ENCODE data around the gene ADK. TPM values are rescaled to one million over a fixed set of nuclear protein-coding genes. Genes with fewer than 3 reads are reported as not detected.

ADK gene
- polyA plus RNA-seq, 1 donor (not counting 4 experiments of a cell fraction or from before 2014, with no cell fraction given): 139 TPM

DNA sequence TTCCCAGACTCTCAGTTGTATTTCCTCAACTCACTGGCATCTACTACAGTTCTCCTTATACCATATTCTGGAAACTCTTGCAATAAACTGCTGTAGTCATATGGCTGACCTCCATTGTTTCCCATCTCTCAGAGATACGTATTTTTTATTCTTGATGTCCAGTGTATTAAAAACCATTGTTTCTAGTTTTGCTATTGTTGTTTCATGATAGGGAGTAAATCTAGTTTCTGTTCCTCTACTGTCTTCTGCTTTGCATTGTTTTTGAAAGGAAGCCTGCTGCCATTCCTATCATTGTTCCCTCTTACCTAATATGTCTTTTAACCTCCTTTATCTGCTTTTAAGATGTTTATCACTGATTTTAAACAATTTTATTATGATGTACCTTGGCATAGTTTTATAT is 255.0 kb downstream of the ADK start:
- Histone ChIP-seq H3K4me2 (ENCODE audit: control insufficient read depth, extremely low read depth, insufficient read depth, low read depth, low read length) (no peak overlapping the region), H3K36me3 (ENCODE audit: control insufficient read depth in 2 of 2, extremely low read depth in 1 of 2, insufficient read depth in 2 of 2, low read length in 2 of 2) (peaks cover 0 to 6% of the 10 kb centered on the region in 2 experiments), H3K4me3 (ENCODE audit: control insufficient read depth in 2 of 3, extremely low read depth in 1 of 3, insufficient read depth in 2 of 3, low read depth in 1 of 3, low read length in 3 of 3) (no peak overlapping the region), H3K9me1 (ENCODE audit: control insufficient read depth, extremely low read depth, insufficient read depth, low read length) (no peaks in the 10 kb centered on the region), H2AFZ (ENCODE audit: control insufficient read depth, low read length) (no peak overlapping the region), H3K79me2 (ENCODE audit: control insufficient read depth, insufficient read depth, low read length) (no peaks in the 10 kb centered on the region), H3K27me3 (ENCODE audit: control insufficient read depth, extremely low read depth, insufficient read depth, low read length) (no peaks in the 10 kb centered on the region), H4K20me1 (ENCODE audit: control insufficient read depth, extremely low read depth, insufficient read depth, low read length) (no peaks in the 10 kb centered on the region), H3K27ac (ENCODE audit: control insufficient read depth, insufficient read depth, low read length) (no peak overlapping the region), H3K4me1 (ENCODE audit: control insufficient read depth, extremely low read depth, insufficient read depth, low read length) (no peaks in the 10 kb centered on the region), H3K9me3 (ENCODE audit: control insufficient read depth, low read depth, low read length) (no peaks in the 10 kb centered on the region), H3K9ac (ENCODE audit: control insufficient read depth, extremely low read depth, insufficient read depth, low read length) (no peak overlapping the region)
- TF ChIP-seq, protein P1, sequence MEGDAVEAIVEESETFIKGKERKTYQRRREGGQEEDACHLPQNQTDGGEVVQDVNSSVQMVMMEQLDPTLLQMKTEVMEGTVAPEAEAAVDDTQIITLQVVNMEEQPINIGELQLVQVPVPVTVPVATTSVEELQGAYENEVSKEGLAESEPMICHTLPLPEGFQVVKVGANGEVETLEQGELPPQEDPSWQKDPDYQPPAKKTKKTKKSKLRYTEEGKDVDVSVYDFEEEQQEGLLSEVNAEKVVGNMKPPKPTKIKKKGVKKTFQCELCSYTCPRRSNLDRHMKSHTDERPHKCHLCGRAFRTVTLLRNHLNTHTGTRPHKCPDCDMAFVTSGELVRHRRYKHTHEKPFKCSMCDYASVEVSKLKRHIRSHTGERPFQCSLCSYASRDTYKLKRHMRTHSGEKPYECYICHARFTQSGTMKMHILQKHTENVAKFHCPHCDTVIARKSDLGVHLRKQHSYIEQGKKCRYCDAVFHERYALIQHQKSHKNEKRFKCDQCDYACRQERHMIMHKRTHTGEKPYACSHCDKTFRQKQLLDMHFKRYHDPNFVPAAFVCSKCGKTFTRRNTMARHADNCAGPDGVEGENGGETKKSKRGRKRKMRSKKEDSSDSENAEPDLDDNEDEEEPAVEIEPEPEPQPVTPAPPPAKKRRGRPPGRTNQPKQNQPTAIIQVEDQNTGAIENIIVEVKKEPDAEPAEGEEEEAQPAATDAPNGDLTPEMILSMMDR (optimal IDR thresholded peaks at IDR 0.05 in 1 of 3, IDR thresholded peaks at IDR 0.05 in 1 of 3, conservative IDR thresholded peaks at IDR 0.05 in 1 of 3; ENCODE audit: extremely low read depth in 1 of 3, insufficient read depth in 2 of 3, low read length in 3 of 3): no peak
- TF ChIP-seq EZH2 (IDR thresholded peaks at IDR 0.05; ENCODE audit: low read length): no peak
- FAIRE-seq: no peak
- dilution Hi-C loops (cut with MboI; ENCODE audit: extremely low pct_ligation_motif_present, low sequenced_read_pairs): no loop called here
- DNase-seq (ENCODE audit: low read depth, low spot score): no peak

DNA sequence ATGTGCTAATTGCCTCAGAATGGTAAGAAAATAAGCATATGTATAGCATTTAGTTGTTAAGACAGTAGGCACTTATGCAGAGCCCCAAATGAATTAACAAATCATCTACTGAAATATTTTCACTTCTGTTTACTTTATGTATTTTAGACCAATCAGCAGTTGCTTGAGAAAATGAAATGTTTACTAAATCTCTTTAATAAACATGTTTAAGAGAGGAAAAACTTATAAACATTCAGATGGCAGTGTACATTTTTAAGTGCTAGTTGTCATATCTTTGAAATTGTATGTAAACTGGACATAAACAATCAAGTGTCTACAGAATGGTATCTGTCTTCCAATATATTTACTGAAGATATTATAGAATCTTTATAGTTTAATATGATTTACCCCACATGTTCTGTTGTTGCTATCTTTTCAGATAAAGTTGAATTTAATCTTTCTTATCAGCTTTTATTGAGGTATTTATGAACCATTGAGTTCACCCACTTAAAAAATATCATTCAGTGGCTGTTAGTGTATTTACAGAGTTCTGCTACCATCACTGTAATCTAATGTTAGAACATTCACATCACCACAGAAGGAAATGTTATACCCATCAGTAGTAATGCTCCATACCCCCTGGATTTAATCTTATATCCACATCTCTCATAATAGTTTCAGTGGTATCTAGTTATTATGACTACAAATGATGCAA is 264.3 kb downstream of the ADK start:
- no peak overlapping the region for H3K4me3 ChIP-seq (ENCODE audit: control insufficient read depth in 2 of 3, extremely low read depth in 1 of 3, insufficient read depth in 2 of 3, low read depth in 1 of 3, low read length in 3 of 3)
- H3K27me3 ChIP-seq (ENCODE audit: control insufficient read depth, extremely low read depth, insufficient read depth, low read length): no peaks in the 10 kb centered on the region
- H2AFZ ChIP-seq (ENCODE audit: control insufficient read depth, low read length): no peak overlapping the region
- no peaks in the 10 kb centered on the region for H3K9me3 ChIP-seq (ENCODE audit: control insufficient read depth, low read depth, low read length)
- H3K36me3 ChIP-seq (ENCODE audit: control insufficient read depth in 2 of 2, extremely low read depth in 1 of 2, insufficient read depth in 2 of 2, low read length in 2 of 2): peaks cover 0 to 2% of the 10 kb centered on the region in 2 experiments
- TF ChIP-seq, protein P1 (optimal IDR thresholded peaks at IDR 0.05 in 1 of 3, IDR thresholded peaks at IDR 0.05 in 1 of 3, conservative IDR thresholded peaks at IDR 0.05 in 1 of 3; ENCODE audit: extremely low read depth in 1 of 3, insufficient read depth in 2 of 3, low read length in 3 of 3): no peak
- TF ChIP-seq EZH2 (IDR thresholded peaks at IDR 0.05; ENCODE audit: low read length): no peak
- H3K27ac ChIP-seq (ENCODE audit: control insufficient read depth, insufficient read depth, low read length): no peak overlapping the region
- FAIRE-seq (no peak), DNase-seq (ENCODE audit: low read depth, low spot score) (no peak)
- H3K4me1 ChIP-seq (ENCODE audit: control insufficient read depth, extremely low read depth, insufficient read depth, low read length): no peaks in the 10 kb centered on the region
- dilution Hi-C loops (cut with MboI; ENCODE audit: extremely low pct_ligation_motif_present, low sequenced_read_pairs): no loop called here
- no peaks in the 10 kb centered on the region for H3K79me2 ChIP-seq (ENCODE audit: control insufficient read depth, insufficient read depth, low read length)
- H3K4me2 ChIP-seq (ENCODE audit: control insufficient read depth, extremely low read depth, insufficient read depth, low read depth, low read length): no peak overlapping the region
- no peaks in the 10 kb centered on the region for H4K20me1 ChIP-seq (ENCODE audit: control insufficient read depth, extremely low read depth, insufficient read depth, low read length)
- H3K9ac ChIP-seq (ENCODE audit: control insufficient read depth, extremely low read depth, insufficient read depth, low read length): no peak overlapping the region
- no peaks in the 10 kb centered on the region for H3K9me1 ChIP-seq (ENCODE audit: control insufficient read depth, extremely low read depth, insufficient read depth, low read length)
